22Rv1 (cell line): ENCODE results near the gene CCSER1.

Experiments used
- ZFX ChIP-seq: fragments of 450-650 bp; IDR thresholded peaks from 2 replicates; pipeline ENCODE4 v1.6.1; 2017; ENCODE audit warnings: antibody characterized with exemption, borderline replicate concordance
- TF ChIP-seq, protein P1 (sequence below): fragments of 450-650 bp; IDR thresholded peaks from 2 replicates; pipeline ENCODE4 v1.5.1; 2017; ENCODE audit warnings: mild to moderate bottlenecking

DNA sequence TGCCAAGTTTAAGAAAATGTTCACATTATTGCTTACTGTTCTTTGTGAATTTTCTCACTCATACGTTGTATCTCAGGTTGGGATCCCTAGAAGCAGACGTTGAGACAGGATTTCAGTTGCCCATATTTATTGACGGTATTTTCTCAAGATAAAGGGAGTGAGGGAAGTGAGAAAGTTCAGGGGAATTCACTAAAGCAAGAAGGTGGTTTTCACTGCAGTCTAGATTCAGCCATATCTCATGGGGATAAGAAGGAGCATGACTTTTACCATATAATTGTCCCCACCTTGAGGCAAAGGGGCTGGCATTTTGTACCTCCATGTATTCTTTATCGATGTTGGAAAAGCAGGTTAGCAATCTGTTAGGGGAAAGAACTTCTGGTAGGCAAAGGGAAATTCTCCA, 543.0 kb downstream of the CCSER1 start:
- TF ChIP-seq, protein P1, sequence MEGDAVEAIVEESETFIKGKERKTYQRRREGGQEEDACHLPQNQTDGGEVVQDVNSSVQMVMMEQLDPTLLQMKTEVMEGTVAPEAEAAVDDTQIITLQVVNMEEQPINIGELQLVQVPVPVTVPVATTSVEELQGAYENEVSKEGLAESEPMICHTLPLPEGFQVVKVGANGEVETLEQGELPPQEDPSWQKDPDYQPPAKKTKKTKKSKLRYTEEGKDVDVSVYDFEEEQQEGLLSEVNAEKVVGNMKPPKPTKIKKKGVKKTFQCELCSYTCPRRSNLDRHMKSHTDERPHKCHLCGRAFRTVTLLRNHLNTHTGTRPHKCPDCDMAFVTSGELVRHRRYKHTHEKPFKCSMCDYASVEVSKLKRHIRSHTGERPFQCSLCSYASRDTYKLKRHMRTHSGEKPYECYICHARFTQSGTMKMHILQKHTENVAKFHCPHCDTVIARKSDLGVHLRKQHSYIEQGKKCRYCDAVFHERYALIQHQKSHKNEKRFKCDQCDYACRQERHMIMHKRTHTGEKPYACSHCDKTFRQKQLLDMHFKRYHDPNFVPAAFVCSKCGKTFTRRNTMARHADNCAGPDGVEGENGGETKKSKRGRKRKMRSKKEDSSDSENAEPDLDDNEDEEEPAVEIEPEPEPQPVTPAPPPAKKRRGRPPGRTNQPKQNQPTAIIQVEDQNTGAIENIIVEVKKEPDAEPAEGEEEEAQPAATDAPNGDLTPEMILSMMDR: no peak
- TF ChIP-seq ZFX: no peak
